ENCODE measurements around the gene PTPRN2. TPM values are rescaled to one million over a fixed set of nuclear protein-coding genes. Genes with fewer than 3 reads are reported as not detected.

Gene PTPRN2
- total and polyA plus RNA-seq, 2 of the 8 experiments (the other 6 are each of a cell fraction or from before 2014, with no cell fraction given), result 2.6 to 4.5 TPM

GRCh38 chr7:157769086-157769485, 818.5 kb downstream of the PTPRN2 start:
- H2AFZ ChIP-seq (ENCODE audit: low read length), result no peak overlapping the region
- H4K8ac ChIP-seq (ENCODE audit: extremely low read depth, insufficient read depth, low read length), result no peak overlapping the region
- H2BK5ac ChIP-seq (ENCODE audit: low read depth, low read length), result no peak overlapping the region
- H3K18ac ChIP-seq (ENCODE audit: extremely low read depth, low read length), result no peak overlapping the region
- no peak overlapping the region for H3K4me2 ChIP-seq (ENCODE audit: insufficient read depth in 1 of 2, low read depth in 2 of 2, low read length in 2 of 2)
- no peak overlapping the region for H3K27ac ChIP-seq (ENCODE audit: low read depth, low read length)
- FAIRE-seq, result no peak
- no peak overlapping the region for H3K23ac ChIP-seq (ENCODE audit: insufficient read length)
- DNase-seq (ENCODE audit: low read depth in 1 of 2, low spot score in 2 of 2), result no peak
- 90% methylated on average over 17 of the region's 17 CpGs; no CpG with 5 or more reads in 1 of the 2 experiments for WGBS, 2 experiments (ENCODE audit: extremely low coverage in 1 of 2, insufficient coverage in 1 of 2, insufficient read length in 1 of 2, insufficient replicate concordance in 2 of 2, low coverage in 1 of 2, low lambda C conversion rate in 2 of 2, missing lambda C conversion rate in 1 of 2)
- no peak overlapping the region for H3K4ac ChIP-seq (replicated peaks; ENCODE audit: insufficient read length, low read depth, low read length)
- H2BK120ac ChIP-seq (replicated peaks; ENCODE audit: low read depth, low read length), result no peak overlapping the region
- no peaks in the 10 kb centered on the region for H3K79me2 ChIP-seq (ENCODE audit: control insufficient read depth in 1 of 2, insufficient read depth in 2 of 2, low read length in 2 of 2)
- ChIA-PET POLR2A (ENCODE audit: partially characterized antibody) (no interaction called here), CTCF (ENCODE audit: partially characterized antibody) (no interaction called here)
- H3K36me3 ChIP-seq (ENCODE audit: control insufficient read depth in 2 of 4, insufficient read depth in 4 of 4, low read length in 3 of 4), result no peaks in the 10 kb centered on the region; a peak in 1 of 8 replicates
- 0 out of 7 replicates have a peak, but pooled peaks cover 0 to 2% (median 0%) of the 10 kb centered on the region in 4 experiments for H3K27me3 ChIP-seq (replicated peaks in 1 of 4; ENCODE audit: control insufficient read depth in 3 of 4, extremely low read depth in 1 of 4, insufficient read depth in 3 of 4, low read length in 3 of 4)
- H3K4me3 ChIP-seq (ENCODE audit: extremely low read depth in 1 of 4, insufficient read depth in 2 of 4, low read depth in 3 of 4, low read length in 4 of 4), result no peak overlapping the region
- no peak overlapping the region for H4K5ac ChIP-seq (ENCODE audit: insufficient read length, low read depth, low read length)
- H2BK20ac ChIP-seq (ENCODE audit: low read length), result no peak overlapping the region
- H3K56ac ChIP-seq (replicated peaks; ENCODE audit: insufficient read length, low read depth, low read length), result no peak overlapping the region
- H3K23me2 ChIP-seq (ENCODE audit: low read depth, low read length), result peaks cover 25% of the 10 kb centered on the region; the same call in 1 of the 2 replicates
- H3K14ac ChIP-seq (ENCODE audit: insufficient read length), result no peak overlapping the region
- H3K79me1 ChIP-seq (ENCODE audit: low read depth, low read length), result no peaks in the 10 kb centered on the region
- peaks cover 6 to 14% of the 10 kb centered on the region in 2 experiments; a peak in 3 of 4 replicates for H3K9me3 ChIP-seq (ENCODE audit: insufficient read depth in 2 of 2, low read depth in 1 of 2, low read length in 1 of 2)
- H4K20me1 ChIP-seq (replicated peaks in 1 of 2; ENCODE audit: control insufficient read depth in 1 of 2, insufficient read depth in 2 of 2, low read length in 2 of 2), result peaks cover 0 to 19% of the 10 kb centered on the region in 2 experiments
- H2BK12ac ChIP-seq (ENCODE audit: low read depth, low read length), result no peak overlapping the region
- no peaks in the 10 kb centered on the region for H3K4me1 ChIP-seq (replicated peaks in 1 of 4; ENCODE audit: control insufficient read depth in 3 of 4, insufficient read depth in 4 of 4, low read length in 3 of 4)
- H3K9ac ChIP-seq (replicated peaks in 1 of 4; ENCODE audit: extremely low read depth in 1 of 4, low read depth in 3 of 4, low read length in 3 of 4), result no peak overlapping the region
- H2BK15ac ChIP-seq (ENCODE audit: low read length), result no peak overlapping the region
- H4K91ac ChIP-seq (replicated peaks; ENCODE audit: insufficient read length, low read length), result no peak overlapping the region
- H2AK5ac ChIP-seq (ENCODE audit: low read depth, low read length), result no peak overlapping the region
- TF ChIP-seq TEAD4 (IDR thresholded peaks at IDR 0.05; ENCODE audit: low read depth, low read length), result no peak

All from H1 (cell line).